ENCODE data around the gene CPPED1. TPM values are rescaled to one million over a fixed set of nuclear protein-coding genes. Genes with fewer than 3 reads are reported as not detected.

CPPED1 gene
- total RNA-seq, 2 donors from 2014 or later = 24.8 to 61.0 TPM

GRCh38 chr16:12659871-12660270, 143.8 kb downstream of the CPPED1 start:
- intact Hi-C loops (cut with DNase I) = no loop called here
- TF ChIP-seq, protein P1, sequence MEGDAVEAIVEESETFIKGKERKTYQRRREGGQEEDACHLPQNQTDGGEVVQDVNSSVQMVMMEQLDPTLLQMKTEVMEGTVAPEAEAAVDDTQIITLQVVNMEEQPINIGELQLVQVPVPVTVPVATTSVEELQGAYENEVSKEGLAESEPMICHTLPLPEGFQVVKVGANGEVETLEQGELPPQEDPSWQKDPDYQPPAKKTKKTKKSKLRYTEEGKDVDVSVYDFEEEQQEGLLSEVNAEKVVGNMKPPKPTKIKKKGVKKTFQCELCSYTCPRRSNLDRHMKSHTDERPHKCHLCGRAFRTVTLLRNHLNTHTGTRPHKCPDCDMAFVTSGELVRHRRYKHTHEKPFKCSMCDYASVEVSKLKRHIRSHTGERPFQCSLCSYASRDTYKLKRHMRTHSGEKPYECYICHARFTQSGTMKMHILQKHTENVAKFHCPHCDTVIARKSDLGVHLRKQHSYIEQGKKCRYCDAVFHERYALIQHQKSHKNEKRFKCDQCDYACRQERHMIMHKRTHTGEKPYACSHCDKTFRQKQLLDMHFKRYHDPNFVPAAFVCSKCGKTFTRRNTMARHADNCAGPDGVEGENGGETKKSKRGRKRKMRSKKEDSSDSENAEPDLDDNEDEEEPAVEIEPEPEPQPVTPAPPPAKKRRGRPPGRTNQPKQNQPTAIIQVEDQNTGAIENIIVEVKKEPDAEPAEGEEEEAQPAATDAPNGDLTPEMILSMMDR (IDR thresholded peaks at IDR 0.05) = no peak
- TF ChIP-seq POLR2A (IDR thresholded peaks at IDR 0.05) = no peak
- no peak for TF ChIP-seq POLR2AphosphoS5 (IDR thresholded peaks at IDR 0.05)
- H3K27ac ChIP-seq = no peak overlapping the region
- H3K36me3 ChIP-seq = no peaks in the 10 kb centered on the region
- WGBS = 76% methylated on average over 3 of the region's 3 CpGs
- H3K4me1 ChIP-seq (replicated peaks) = no peaks in the 10 kb centered on the region
- no peak for DNase-seq (ENCODE audit: low spot score)
- H3K9me3 ChIP-seq = no peaks in the 10 kb centered on the region
- no peaks in the 10 kb centered on the region for H3K27me3 ChIP-seq (replicated peaks; ENCODE audit: insufficient read depth)
- H3K4me3 ChIP-seq = no peak overlapping the region

GRCh38 chr16:12658506-12658905, 145.2 kb downstream of the CPPED1 start:
- H3K4me1 ChIP-seq (replicated peaks) = no peaks in the 10 kb centered on the region
- H3K27ac ChIP-seq = no peak overlapping the region
- no peaks in the 10 kb centered on the region for H3K9me3 ChIP-seq
- intact Hi-C loops (cut with DNase I) = no loop called here
- no peaks in the 10 kb centered on the region for H3K36me3 ChIP-seq
- no peak for TF ChIP-seq POLR2AphosphoS5 (IDR thresholded peaks at IDR 0.05)
- TF ChIP-seq POLR2A (IDR thresholded peaks at IDR 0.05) = no peak
- TF ChIP-seq, protein P1 (IDR thresholded peaks at IDR 0.05) = no peak
- no peak overlapping the region for H3K4me3 ChIP-seq
- H3K27me3 ChIP-seq (replicated peaks; ENCODE audit: insufficient read depth) = no peaks in the 10 kb centered on the region
- no peak for DNase-seq (ENCODE audit: low spot score)
- whole genome bisulfite sequencing = 92% methylated on average over 5 of the region's 5 CpGs

GRCh38 chr16:12655537-12655936, 148.2 kb downstream of the CPPED1 start:
- no peak overlapping the region for H3K27ac ChIP-seq
- H3K4me3 ChIP-seq = no peak overlapping the region
- no peaks in the 10 kb centered on the region for H3K9me3 ChIP-seq
- no peak for TF ChIP-seq POLR2A (IDR thresholded peaks at IDR 0.05)
- TF ChIP-seq, protein P1 (IDR thresholded peaks at IDR 0.05) = no peak
- no peak for TF ChIP-seq POLR2AphosphoS5 (IDR thresholded peaks at IDR 0.05)
- no peaks in the 10 kb centered on the region for H3K36me3 ChIP-seq
- DNase-seq (ENCODE audit: low spot score) = no peak
- 84% methylated on average over 11 of the region's 11 CpGs for WGBS
- intact Hi-C loops (cut with DNase I) = no loop called here
- H3K4me1 ChIP-seq (replicated peaks) = no peaks in the 10 kb centered on the region
- no peaks in the 10 kb centered on the region for H3K27me3 ChIP-seq (replicated peaks; ENCODE audit: insufficient read depth)

- no peak overlapping the region for H3K27ac ChIP-seq
- TF ChIP-seq, protein P1 (IDR thresholded peaks at IDR 0.05) = no peak
- TF ChIP-seq POLR2AphosphoS5 (IDR thresholded peaks at IDR 0.05) (no peak), POLR2A (IDR thresholded peaks at IDR 0.05) (no peak)
- DNase-seq (ENCODE audit: low spot score) = no peak
- no peaks in the 10 kb centered on the region for H3K9me3 ChIP-seq
- H3K27me3 ChIP-seq (replicated peaks; ENCODE audit: insufficient read depth) = no peaks in the 10 kb centered on the region
- 87% methylated on average over 2 of the region's 2 CpGs for WGBS
- H3K4me3 ChIP-seq = no peak overlapping the region
- H3K4me1 ChIP-seq (replicated peaks) = no peaks in the 10 kb centered on the region
- no peaks in the 10 kb centered on the region for H3K36me3 ChIP-seq
- intact Hi-C loops (cut with DNase I) = no loop called here
Measured at GRCh38 chr16:12653820-12654392, 149.8 kb downstream of the CPPED1 start.

GRCh38 chr16:12652924-12653323, 150.8 kb downstream of the CPPED1 start:
- DNase-seq (ENCODE audit: low spot score) = no peak
- no peak for TF ChIP-seq POLR2AphosphoS5 (IDR thresholded peaks at IDR 0.05)
- TF ChIP-seq, protein P1 (IDR thresholded peaks at IDR 0.05) = no peak
- no peak for TF ChIP-seq POLR2A (IDR thresholded peaks at IDR 0.05)
- no peaks in the 10 kb centered on the region for H3K4me1 ChIP-seq (replicated peaks)
- no peaks in the 10 kb centered on the region for H3K36me3 ChIP-seq
- WGBS = 75% methylated on average over 4 of the region's 4 CpGs
- no peak overlapping the region for H3K4me3 ChIP-seq
- intact Hi-C loops (cut with DNase I) = no loop called here
- no peaks in the 10 kb centered on the region for H3K9me3 ChIP-seq
- no peaks in the 10 kb centered on the region for H3K27me3 ChIP-seq (replicated peaks; ENCODE audit: insufficient read depth)
- H3K27ac ChIP-seq = no peak overlapping the region

All from prostate gland (tissue), 2 donors.